SK-N-SH (cell line): ENCODE results near the gene CLEC12A. TPM values are rescaled to one million over a fixed set of nuclear protein-coding genes. Genes with fewer than 3 reads are reported as not detected.

Experiments used
- CTCF ChIA-PET: fragments of 300-600, 350-600 bp; formaldehyde crosslinking; extraction: SDS; loops from one replicate; lab custom pipeline; 2021; lab: Yijun Ruan, JAX
- POLR2A ChIA-PET: fragments of 350-600 bp; sonication (Branson Sonifier 250); formaldehyde crosslinking; extraction: SDS; loops from one replicate; lab custom pipeline; 2020; ENCODE audit warnings: antibody characterized with exemption, inconsistent platforms; lab: Yijun Ruan, JAX
- DNase-seq: peaks from one replicate; pipeline ENCODE4 v3.0.0; 2012
- H2AFZ ChIP-seq: fragments of 200-600 bp; sonication (generic); 2 replicates; pipeline ENCODE4 v1.8.1; 2016; ENCODE audit warnings: antibody characterized with exemption, mild to moderate bottlenecking, low read depth
- H3F3A ChIP-seq: fragments of 200-600 bp; sonication (generic); replicated peaks from 2 replicates; pipeline ENCODE3; 2016; ENCODE audit warnings: antibody characterized with exemption, mild to moderate bottlenecking; ENCODE audit not compliant: insufficient read depth
- H3K27ac ChIP-seq, 2 experiments: fragments of 200-500 bp in 1 of 2; fragments of 200-600 bp in 1 of 2; sonication (Bioruptor generic) in 1 of 2; sonication (generic), shearing (Covaris generic) in 1 of 2; 2 replicates each; pipeline versions ENCODE4 v1.5.1 to v1.6.1; 2014 to 2016; ENCODE audit warnings: low read depth in 2 of 2, inconsistent platforms in 1 of 2, low read length in 1 of 2, mild to moderate bottlenecking in 1 of 2, mixed read lengths in 1 of 2
- H3K27me3 ChIP-seq: fragments of 200-600 bp; sonication (generic), shearing (Covaris generic); 2 replicates; pipeline ENCODE4 v1.6.1; 2016; ENCODE audit warnings: mixed run types; ENCODE audit not compliant: insufficient read depth
- H3K36me3 ChIP-seq, 2 experiments: fragments of 200-500 bp in 1 of 2; fragments of 200-600 bp in 1 of 2; sonication (Bioruptor generic) in 1 of 2; sonication (generic) in 1 of 2; replicated peaks in 1 of 2; 2 replicates each; pipeline versions ENCODE3 to v1.5.1; 2014 to 2016; ENCODE audit warnings: low read length in 1 of 2, mild to moderate bottlenecking in 1 of 2; ENCODE audit not compliant: insufficient read depth in 2 of 2, control insufficient read depth in 1 of 2
- H3K4me1 ChIP-seq, 2 experiments: fragments of 200-500 bp in 1 of 2; fragments of 200-600 bp in 1 of 2; sonication (Bioruptor generic) in 1 of 2; sonication (generic), shearing (Covaris generic) in 1 of 2; 2 replicates each; pipeline versions ENCODE4 v1.5.1 to v1.6.1; 2014 to 2016; ENCODE audit warnings: low read depth in 1 of 2, low read length in 1 of 2, mixed run types in 1 of 2; ENCODE audit not compliant: insufficient read depth in 2 of 2, control insufficient read depth in 1 of 2
- H3K4me2 ChIP-seq: fragments of 200-600 bp; sonication (generic), shearing (Covaris generic); 2 replicates; pipeline ENCODE4 v1.6.1; 2017; ENCODE audit warnings: mixed run types
- H3K4me3 ChIP-seq, 2 experiments: fragments of 200-500 bp in 1 of 2; fragments of 200-600 bp in 1 of 2; sonication (Bioruptor generic) in 1 of 2; sonication (generic), shearing (Covaris generic) in 1 of 2; 2 replicates each; pipeline versions ENCODE4 v1.5.1 to v1.8.1; 2014 to 2016; ENCODE audit warnings: low read depth in 2 of 2, inconsistent platforms in 1 of 2, low read length in 1 of 2, mild to moderate bottlenecking in 1 of 2, mixed read lengths in 1 of 2, moderate library complexity in 1 of 2
- H3K79me2 ChIP-seq: fragments of 200-600 bp; sonication (generic); 2 replicates; pipeline ENCODE4 v1.8.1; 2017; ENCODE audit warnings: mild to moderate bottlenecking; ENCODE audit not compliant: insufficient read depth
- H3K9ac ChIP-seq: fragments of 200-600 bp; sonication (generic); 2 replicates; pipeline ENCODE4 v1.6.1; 2017; ENCODE audit warnings: mixed run types
- H3K9me2 ChIP-seq: fragments of 200-600 bp; sonication (generic); 2 replicates; pipeline ENCODE4 v1.6.1; 2017; ENCODE audit warnings: mixed run types
- H3K9me3 ChIP-seq: fragments of 200-600 bp; sonication (generic); 2 replicates; pipeline ENCODE4 v1.6.1; 2017; ENCODE audit warnings: mixed run types, mild to moderate bottlenecking, moderate library complexity
- H4K20me1 ChIP-seq: fragments of 200-600 bp; sonication (generic); 2 replicates; pipeline ENCODE4 v1.6.1; 2017; ENCODE audit warnings: mild to moderate bottlenecking, mixed run types; ENCODE audit not compliant: insufficient read depth
- EP300 ChIP-seq, 2 experiments: IDR thresholded peaks; 2 replicates each; pipeline versions ENCODE4 v1.4.0 to v1.6.1; 2012; ENCODE audit warnings: borderline replicate concordance in 1 of 2, low read depth in 1 of 2, low read length in 1 of 2
- FOXJ3 ChIP-seq: sonication (generic); formaldehyde crosslinking; IDR thresholded peaks from 2 replicates; pipeline ENCODE4 v1.5.1; 2020; ENCODE audit warnings: mild to moderate bottlenecking, missing genetic modification reagents
- GABPA ChIP-seq: IDR thresholded peaks from 2 replicates; pipeline ENCODE4 v1.4.0; 2012; ENCODE audit warnings: low read depth, mild to moderate bottlenecking
- GATA2 ChIP-seq: sonication (generic); formaldehyde crosslinking; IDR thresholded peaks from 2 replicates; pipeline ENCODE4 v1.5.0; 2020; ENCODE audit warnings: mild to moderate bottlenecking, missing genetic modification reagents
- NFIC ChIP-seq: IDR thresholded peaks from 2 replicates; pipeline ENCODE4 v1.4.0; 2012; ENCODE audit warnings: borderline replicate concordance
- RAD21 ChIP-seq: IDR thresholded peaks from 2 replicates; pipeline ENCODE4 v1.6.1; 2012; ENCODE audit warnings: mild to moderate bottlenecking, low read length
- SMC3 ChIP-seq: IDR thresholded peaks from 2 replicates; pipeline ENCODE4 v1.6.1; 2012; ENCODE audit warnings: low read depth, low read length, improper control_type of control experiment
- USF1 ChIP-seq: IDR thresholded peaks from 2 replicates; pipeline ENCODE4 v1.4.0; 2012; ENCODE audit warnings: low read depth, borderline replicate concordance
- WGBS: methylation state at CpG from one replicate; pipeline ENCODE4 v1.1.6; 2017; ENCODE audit warnings: low lambda C conversion rate; 5-methylcytosine and 5-hydroxymethylcytosine counted together
- polyA plus RNA-seq, 3 experiments: library from polyadenylated mRNA; depleted of rRNA; stranded (reverse); fragments of >200 nt; gene quantifications; 2 replicates each; pipeline ENCODE4 v1.2.3, GENCODE V29; 2012
- TF ChIP-seq, protein P1 (sequence below): fragments of 200-600 bp; sonication (generic); IDR thresholded peaks from 2 replicates; pipeline ENCODE4 v1.6.1; 2017; ENCODE audit warnings: antibody characterized with exemption, mild to moderate bottlenecking, moderate library complexity

The CLEC12A gene
- polyA plus RNA-seq, 1 of the 3 experiments (the other 2 are of a cell fraction): not detected

DNA sequence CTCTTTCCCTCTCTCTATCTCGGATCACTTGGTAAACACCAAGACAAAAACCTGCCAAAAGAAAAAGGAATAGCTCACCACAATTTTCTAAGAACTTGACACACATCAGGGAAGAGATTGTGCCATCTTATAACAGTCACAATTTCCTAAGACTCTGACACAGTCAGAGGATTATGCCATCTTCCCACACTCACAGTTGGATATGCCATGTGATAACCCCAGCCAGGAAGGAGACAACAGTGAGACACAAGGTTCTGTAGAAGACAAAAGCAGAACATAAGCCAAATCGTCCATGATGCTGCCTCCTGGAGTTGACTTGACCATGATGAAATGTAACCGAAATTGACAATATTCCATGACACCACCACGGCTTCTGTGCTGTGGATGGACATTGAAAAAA lies 56.5 kb downstream of the CLEC12A start:
- ChIA-PET POLR2A (no interaction called here), CTCF (no interaction called here)
- no peak overlapping the region for H3K4me3 ChIP-seq
- no peak overlapping the region for H3K27ac ChIP-seq
- H4K20me1 ChIP-seq: no peaks in the 10 kb centered on the region
- no peaks in the 10 kb centered on the region for H3F3A ChIP-seq
- 17% methylated on average over 4 of the region's 4 CpGs for WGBS
- H2AFZ ChIP-seq: no peak overlapping the region
- H3K9ac ChIP-seq: no peak overlapping the region
- H3K4me1 ChIP-seq: no peaks in the 10 kb centered on the region
- no peaks in the 10 kb centered on the region for H3K9me2 ChIP-seq
- H3K9me3 ChIP-seq: no peaks in the 10 kb centered on the region
- H3K36me3 ChIP-seq: no peaks in the 10 kb centered on the region
- H3K27me3 ChIP-seq: no peaks in the 10 kb centered on the region
- H3K4me2 ChIP-seq: no peak overlapping the region
- no peaks in the 10 kb centered on the region for H3K79me2 ChIP-seq
- TF ChIP-seq GATA2 (CRISPR knock-in tag) (no peak), USF1 (no peak)
- no peak for DNase-seq

- no peaks in the 10 kb centered on the region for H3K4me1 ChIP-seq
- no peaks in the 10 kb centered on the region for H3K27me3 ChIP-seq
- no peaks in the 10 kb centered on the region for H3K36me3 ChIP-seq
- H2AFZ ChIP-seq: no peak within 1 kb of the TSS
- H3K4me2 ChIP-seq: no peak within 1 kb of the TSS
- ChIA-PET CTCF (interaction anchor here (1.3 kb wide), 1 partner anchor 110 kb away, joined by 3 read pairs; no protein-coding TSS in a partner anchor), POLR2A (no interaction called here)
- TF ChIP-seq FOXJ3 (CRISPR knock-in tag): no peak
- TF ChIP-seq GABPA: 0 out of 2 replicates have a peak, but pooled peaks have one; percentile 15
- H3K9me3 ChIP-seq: no peaks in the 10 kb centered on the region
- H3K9me2 ChIP-seq: no peaks in the 10 kb centered on the region
- H4K20me1 ChIP-seq: no peaks in the 10 kb centered on the region
- DNase-seq: peak; percentile 6
- no peaks in the 10 kb centered on the region for H3F3A ChIP-seq
- WGBS: 21% methylated on average over 14 of the region's 14 CpGs
- no peak within 1 kb of the TSS for H3K9ac ChIP-seq
- H3K27ac ChIP-seq: no peak within 1 kb of the TSS; a peak in 1 of 4 replicates
- H3K4me3 ChIP-seq: no peak within 1 kb of the TSS
- no peaks in the 10 kb centered on the region for H3K79me2 ChIP-seq
These were observed 59.2 kb downstream of the CLEC12A start, which contains the start of gene CLEC9A for GRCh38 chr12:10030446-10030845. TSS of gene CLEC9A (plus strand) at chr12:10030682. CDS start at chr12:10052688, 22,006 bp downstream.

GRCh38 chr12:10031321-10031720 lies 60.1 kb downstream of the CLEC12A start:
- no peak for DNase-seq
- no peaks in the 10 kb centered on the region for H3F3A ChIP-seq
- no peak overlapping the region for H3K9ac ChIP-seq
- H3K4me1 ChIP-seq: no peaks in the 10 kb centered on the region
- no peaks in the 10 kb centered on the region for H3K36me3 ChIP-seq
- TF ChIP-seq NFIC (no peak), SMC3 (no peak), USF1 (no peak), EP300 (IDR thresholded peaks at IDR 0.05; ENCODE audit: borderline replicate concordance in 1 of 2, low read depth in 1 of 2, low read length in 1 of 2) (no peak), RAD21 (no peak)
- TF ChIP-seq, protein P1, sequence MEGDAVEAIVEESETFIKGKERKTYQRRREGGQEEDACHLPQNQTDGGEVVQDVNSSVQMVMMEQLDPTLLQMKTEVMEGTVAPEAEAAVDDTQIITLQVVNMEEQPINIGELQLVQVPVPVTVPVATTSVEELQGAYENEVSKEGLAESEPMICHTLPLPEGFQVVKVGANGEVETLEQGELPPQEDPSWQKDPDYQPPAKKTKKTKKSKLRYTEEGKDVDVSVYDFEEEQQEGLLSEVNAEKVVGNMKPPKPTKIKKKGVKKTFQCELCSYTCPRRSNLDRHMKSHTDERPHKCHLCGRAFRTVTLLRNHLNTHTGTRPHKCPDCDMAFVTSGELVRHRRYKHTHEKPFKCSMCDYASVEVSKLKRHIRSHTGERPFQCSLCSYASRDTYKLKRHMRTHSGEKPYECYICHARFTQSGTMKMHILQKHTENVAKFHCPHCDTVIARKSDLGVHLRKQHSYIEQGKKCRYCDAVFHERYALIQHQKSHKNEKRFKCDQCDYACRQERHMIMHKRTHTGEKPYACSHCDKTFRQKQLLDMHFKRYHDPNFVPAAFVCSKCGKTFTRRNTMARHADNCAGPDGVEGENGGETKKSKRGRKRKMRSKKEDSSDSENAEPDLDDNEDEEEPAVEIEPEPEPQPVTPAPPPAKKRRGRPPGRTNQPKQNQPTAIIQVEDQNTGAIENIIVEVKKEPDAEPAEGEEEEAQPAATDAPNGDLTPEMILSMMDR: no peak
- WGBS: 9% methylated on average over 4 of the region's 4 CpGs
- ChIA-PET POLR2A (no interaction called here), CTCF (interaction anchor here (1.3 kb wide), 1 partner anchor 109 kb away, joined by 3 read pairs; no protein-coding TSS in a partner anchor)
- H3K79me2 ChIP-seq: no peaks in the 10 kb centered on the region
- no peaks in the 10 kb centered on the region for H3K27me3 ChIP-seq
- H4K20me1 ChIP-seq: no peaks in the 10 kb centered on the region
- H3K9me2 ChIP-seq: no peaks in the 10 kb centered on the region
- H2AFZ ChIP-seq: no peak overlapping the region
- H3K4me3 ChIP-seq: no peak overlapping the region
- H3K9me3 ChIP-seq: no peaks in the 10 kb centered on the region
- no peak overlapping the region; a peak in 1 of 4 replicates for H3K27ac ChIP-seq
- H3K4me2 ChIP-seq: no peak overlapping the region
